G401.6 (cell line): ENCODE results near the gene TNIK.

Experiments used
- FAIRE-seq: peaks from 2 replicates; lab custom pipeline; 2012; peaks lifted over from hg19 to GRCh38; lab: Jason Lieb, UNC

Gene TNIK

DNA sequence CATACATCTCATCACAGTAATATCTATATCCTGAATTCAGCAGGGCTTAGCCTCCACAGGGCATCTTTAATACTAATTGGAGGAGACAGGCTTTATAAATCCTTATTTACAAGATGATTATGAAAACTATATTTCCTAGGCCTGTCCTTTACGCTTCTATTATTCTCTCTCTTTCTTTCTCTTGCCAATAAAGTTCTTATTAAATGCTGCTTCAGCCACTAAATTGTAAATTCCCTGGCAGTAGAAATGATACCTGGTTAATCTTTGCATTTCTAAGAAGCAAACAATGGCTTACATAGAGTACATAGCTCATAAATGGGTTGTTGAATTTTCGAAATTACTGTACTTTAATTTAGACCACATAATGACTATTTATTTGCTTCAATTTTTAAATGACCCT, 43.5 kb downstream of the TNIK start:
- no peak for FAIRE-seq

DNA sequence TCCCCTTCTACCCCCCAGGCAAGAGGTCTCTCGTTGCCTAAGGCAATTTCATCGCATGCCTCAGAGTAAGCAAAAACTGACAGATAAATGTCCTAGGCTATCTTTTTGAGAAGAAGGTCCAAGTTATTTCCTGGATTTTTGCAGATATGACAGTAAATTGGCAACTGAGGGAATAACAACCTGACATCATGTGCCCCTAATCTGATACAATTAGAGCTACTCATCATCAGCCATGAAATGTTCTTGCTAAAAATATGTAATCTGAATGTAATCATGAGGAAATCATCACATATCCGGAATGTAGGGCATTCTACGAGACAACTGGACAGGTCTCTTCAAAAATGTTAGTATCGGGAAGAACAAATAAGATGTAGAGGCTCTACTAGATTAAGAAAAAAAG, 44.1 kb downstream of the TNIK start:
- no peak for FAIRE-seq

DNA sequence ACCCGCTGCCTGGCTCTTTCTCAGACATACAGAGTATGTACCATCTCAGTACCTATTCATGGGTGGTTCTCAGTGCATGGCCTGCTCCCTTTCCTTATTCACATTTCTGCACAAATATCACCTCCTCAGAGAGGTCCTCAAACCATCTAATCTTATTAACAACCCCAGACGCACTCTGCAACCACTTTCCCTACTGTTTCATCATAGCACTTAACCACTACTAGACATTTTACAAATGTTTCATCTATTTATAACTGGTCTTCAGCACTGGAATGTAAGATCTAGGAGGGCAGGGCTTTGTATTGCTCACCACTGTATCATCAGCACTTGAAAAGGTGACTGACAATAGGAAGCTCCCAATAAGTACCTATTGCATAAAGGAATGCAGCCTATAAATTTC, 45.1 kb downstream of the TNIK start:
- no peak for FAIRE-seq

DNA sequence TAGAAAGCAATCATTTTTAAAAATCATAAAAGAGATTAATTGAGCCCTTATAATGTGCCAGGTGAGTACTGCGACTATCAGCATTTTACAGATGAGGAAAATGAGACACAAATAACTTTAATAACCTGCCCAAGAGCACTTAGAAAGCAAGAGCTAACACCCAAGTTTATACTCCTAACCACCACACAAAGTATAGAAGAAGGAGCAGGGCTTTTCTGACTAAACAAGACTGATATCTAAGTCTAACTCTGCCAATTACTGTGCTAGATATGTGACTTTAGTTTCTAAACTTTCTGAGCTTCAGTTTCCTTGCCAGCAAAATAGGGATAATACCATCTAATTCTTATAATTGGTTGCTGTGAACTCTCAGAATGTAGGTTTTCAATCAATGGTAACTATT, 47.7 kb downstream of the TNIK start:
- no peak for FAIRE-seq

DNA sequence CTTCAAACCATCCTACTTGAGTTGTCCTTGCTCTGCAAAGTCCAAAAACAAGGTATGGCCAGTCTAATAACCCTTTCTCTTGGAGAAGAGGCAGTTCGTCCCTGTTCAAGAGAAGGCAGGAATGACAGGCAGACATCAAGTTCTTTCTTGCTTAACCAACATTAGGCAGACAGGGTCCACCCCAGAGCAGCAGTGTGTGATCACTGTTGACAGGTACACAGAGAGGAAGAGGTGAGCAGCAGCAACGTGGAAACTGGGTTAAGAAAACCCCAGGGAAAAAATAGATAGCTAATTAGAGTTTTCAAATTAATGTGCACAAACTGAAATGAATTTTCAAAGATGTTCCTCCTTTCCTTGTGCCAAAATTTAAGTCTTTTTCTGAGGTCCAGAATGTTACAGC, 48.2 kb downstream of the TNIK start:
- no peak for FAIRE-seq

- FAIRE-seq = no peak
Observed at GRCh38 chr3:171410186-171410585, 50.0 kb downstream of the TNIK start.

DNA sequence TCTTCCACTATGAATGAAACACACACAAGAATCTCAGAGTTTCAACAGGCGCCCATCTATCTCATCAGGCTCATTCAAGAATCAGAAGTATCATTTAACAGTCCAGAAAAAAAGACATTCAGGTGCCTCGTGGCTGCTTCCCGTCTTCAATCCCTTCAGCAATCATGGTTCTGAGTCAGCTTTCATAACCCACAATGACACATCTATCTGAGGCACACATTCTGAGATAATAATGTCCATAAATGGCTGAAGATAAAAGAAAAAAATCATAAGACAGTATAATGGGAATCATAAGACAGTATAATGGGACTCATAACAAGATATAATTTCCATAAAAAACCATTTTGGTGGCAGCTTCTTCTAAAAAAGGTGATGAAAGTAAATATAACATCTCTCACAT, 52.4 kb downstream of the TNIK start:
- FAIRE-seq = no peak

- FAIRE-seq = no peak
Observed at GRCh38 chr3:171404376-171404967, 55.7 kb downstream of the TNIK start.

DNA sequence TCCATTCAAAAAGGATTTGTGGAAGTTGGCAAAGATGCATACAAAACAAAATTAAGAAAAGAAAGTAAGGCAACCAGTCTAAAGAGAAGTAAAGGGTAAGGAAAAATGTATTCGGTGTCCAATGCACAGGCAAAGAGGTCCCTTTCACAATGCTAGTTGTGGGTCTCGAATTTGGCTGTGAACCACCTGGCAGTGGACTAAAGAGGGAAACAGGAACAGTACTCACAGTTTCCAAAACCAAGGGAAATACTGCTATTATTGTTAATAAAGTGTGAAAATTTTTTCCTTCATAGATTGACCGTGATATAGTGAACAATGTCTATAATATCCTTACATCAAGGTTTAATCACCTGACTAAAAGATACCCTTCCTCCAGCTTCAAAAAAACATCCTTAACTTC, 57.9 kb downstream of the TNIK start:
- no peak for FAIRE-seq

DNA sequence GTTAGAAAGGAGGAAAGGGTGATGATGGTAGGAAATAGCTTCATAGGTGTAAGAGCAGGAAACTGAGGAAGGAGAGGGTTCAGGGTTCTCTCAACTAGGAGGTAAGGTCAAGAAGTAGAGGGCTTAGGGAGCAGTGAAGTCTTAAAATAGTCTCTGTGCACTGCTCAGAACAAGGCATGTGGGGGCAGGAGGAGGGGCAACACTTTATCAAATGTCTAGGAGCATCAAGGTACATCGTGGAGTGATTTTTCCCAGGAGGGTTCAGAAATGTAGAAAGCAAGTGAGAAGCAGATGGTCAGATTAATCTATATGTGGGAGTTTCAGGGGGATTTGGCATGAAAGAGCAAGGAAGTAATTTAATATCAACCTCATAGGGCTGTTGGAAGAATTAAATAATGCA, 58.8 kb downstream of the TNIK start:
- no peak for FAIRE-seq

GRCh38 chr3:171399842-171400241, 60.4 kb downstream of the TNIK start:
- no peak for FAIRE-seq

DNA sequence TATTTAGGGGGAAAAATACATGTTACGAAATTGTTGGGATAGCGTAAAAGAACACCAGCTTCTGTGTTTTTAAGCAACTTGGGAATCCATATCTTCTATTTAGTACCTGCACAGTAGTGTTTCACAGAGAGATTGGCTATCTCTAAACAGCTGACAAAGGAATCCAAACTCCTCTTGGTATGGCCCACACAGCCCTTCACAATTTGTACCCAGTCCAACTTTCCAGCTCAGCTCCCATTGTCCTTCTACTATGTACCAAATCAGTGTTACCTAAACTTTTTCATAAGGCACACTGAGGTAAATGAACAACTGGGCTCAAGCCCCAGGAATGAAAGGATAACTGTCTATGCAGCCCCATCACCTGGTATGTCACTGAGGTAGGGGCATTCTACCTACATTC, 61.9 kb downstream of the TNIK start:
- FAIRE-seq = no peak

DNA sequence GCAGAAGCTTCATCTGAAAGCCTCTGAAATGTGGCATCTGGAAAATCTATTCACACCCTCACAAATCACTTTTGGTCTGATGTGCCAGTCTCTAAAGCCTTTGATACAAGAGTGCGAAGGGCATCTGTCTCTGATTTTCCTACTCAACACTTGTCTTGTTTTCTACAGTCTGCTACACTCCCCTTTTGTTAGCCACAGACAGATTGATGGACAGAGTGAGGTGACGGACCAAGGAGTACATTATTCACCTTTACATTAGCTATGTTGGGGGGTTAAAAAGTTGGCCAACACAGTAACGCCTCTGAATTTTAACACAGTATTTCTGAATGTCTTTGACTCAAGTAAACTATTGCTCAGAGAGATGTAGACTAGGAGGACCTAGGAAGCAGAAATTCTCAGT, 63.1 kb downstream of the TNIK start:
- no peak for FAIRE-seq

DNA sequence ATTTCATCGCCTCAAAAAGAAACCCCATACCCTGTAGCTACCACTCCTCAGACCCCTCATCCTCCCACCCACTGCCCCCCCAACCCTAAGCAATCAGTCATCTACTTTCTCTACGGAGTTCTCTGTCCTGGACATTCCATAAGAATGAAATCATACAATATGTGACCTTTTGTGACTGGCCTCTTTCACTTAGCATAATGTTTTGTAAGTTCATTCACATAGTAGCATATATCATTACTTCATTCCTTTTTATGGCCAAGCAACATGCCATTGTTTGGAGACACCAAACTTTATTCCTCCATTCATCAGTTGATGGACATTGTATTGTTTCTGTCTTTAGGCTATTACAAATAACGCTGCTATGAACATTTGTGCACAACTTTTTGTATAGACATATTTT, 64.2 kb downstream of the TNIK start:
- no peak for FAIRE-seq

GRCh38 chr3:171393032-171393744, 67.0 kb downstream of the TNIK start:
- FAIRE-seq = no peak

DNA sequence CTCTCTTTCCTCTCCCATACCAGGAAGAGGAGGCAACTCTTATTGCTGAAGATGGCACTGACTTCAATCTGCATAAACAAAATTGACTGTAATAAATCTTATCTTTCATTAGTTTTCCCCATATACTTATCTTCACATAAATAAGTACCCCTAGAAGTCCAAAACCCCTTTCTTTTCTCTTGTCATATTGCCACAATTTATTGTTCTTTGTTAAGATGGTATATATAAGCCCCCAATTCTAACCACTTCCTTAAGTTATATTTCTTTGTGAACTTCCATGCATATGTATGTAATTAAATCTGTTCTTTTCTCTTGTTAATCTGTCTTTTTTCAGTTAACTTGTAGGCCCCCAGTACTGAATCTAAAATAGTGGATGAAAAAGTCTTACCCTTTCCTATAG, 68.8 kb downstream of the TNIK start:
- no peak for FAIRE-seq

- no peak for FAIRE-seq
Observed at GRCh38 chr3:171390051-171390941, 69.9 kb downstream of the TNIK start.

GRCh38 chr3:171389491-171389890, 70.7 kb downstream of the TNIK start:
- FAIRE-seq = no peak

GRCh38 chr3:171388527-171388926, 71.7 kb downstream of the TNIK start:
- no peak for FAIRE-seq

DNA sequence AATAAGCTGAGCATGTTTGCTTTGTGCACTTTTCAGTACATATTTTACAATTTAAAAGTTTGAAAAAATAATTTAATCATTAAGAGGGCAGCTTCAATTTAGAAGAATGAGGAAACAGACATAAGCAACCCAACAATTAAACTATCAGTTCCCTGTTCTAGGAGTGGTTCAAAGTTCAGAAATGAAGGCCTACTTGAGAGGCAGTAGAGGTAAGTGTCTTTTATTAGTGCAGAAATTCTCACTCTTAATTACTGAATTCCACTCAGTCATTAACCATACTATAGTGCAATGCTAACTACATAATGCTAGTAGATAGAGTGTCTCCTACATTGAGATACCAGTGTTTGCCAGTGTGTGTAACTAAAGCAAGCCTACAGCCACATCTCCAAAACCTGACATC, 73.1 kb downstream of the TNIK start:
- no peak for FAIRE-seq

DNA sequence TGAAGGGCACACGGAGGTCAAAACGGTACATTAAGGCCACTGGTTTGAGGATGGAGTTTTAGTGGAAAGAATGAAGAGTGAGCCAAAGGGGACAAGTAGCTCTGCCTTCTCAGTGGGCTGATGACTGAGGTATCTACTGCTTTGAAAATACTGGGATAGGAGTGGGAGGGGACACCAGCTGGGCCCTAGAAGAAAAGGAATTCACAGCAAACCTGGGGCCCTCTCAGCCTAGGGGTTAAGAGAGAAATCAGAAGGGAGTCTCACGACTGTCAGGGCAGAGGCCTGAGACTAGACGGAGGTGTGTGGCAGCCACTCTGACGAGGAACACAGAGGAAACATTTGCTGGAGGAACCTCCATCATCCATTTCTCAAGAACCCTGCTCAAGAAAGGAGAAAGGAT, 75.1 kb downstream of the TNIK start:
- FAIRE-seq = no peak

GRCh38 chr3:171384101-171384891, 75.9 kb downstream of the TNIK start:
- FAIRE-seq = no peak
